K562 (cell line): Measurements from ENCODE around the gene MRPL3. TPM values are rescaled to one million over a fixed set of nuclear protein-coding genes. Genes with fewer than 3 reads are reported as not detected.

Experiments used
- BDP1 ChIP-seq: IDR thresholded peaks from 3 replicates; pipeline ENCODE4 v1.6.1; 2011; ENCODE audit not compliant: insufficient read length, insufficient read depth
- EZH2 ChIP-seq: IDR thresholded peaks from 2 replicates; pipeline ENCODE4 v1.6.1; 2012; ENCODE audit warnings: low read depth, mild to moderate bottlenecking, inconsistent platforms, low read length, borderline replicate concordance
- HDAC1 ChIP-seq, 2 experiments: fragments of 450-650 bp; IDR thresholded peaks; 2 replicates each; pipeline ENCODE4 v1.6.1; 2016 to 2017; ENCODE audit warnings: inconsistent platforms in 1 of 2, mild to moderate bottlenecking in 1 of 2, moderate library complexity in 1 of 2
- JUNB ChIP-seq: fragments of 450-650 bp; formaldehyde crosslinking; conservative IDR thresholded peaks from 2 replicates; pipeline ENCODE4 v1.4.0; 2020; ENCODE audit warnings: mild to moderate bottlenecking
- KAT7 ChIP-seq: sonication (generic); formaldehyde crosslinking; IDR thresholded peaks from 2 replicates; pipeline ENCODE4 v1.8.0; 2022; ENCODE audit warnings: missing genetic modification reagents, mild to moderate bottlenecking, borderline replicate concordance
- KDM1A ChIP-seq, 2 experiments: fragments of 450-650 bp; IDR thresholded peaks; 2 replicates each; pipeline ENCODE4 v1.6.1; 2016; ENCODE audit warnings: mild to moderate bottlenecking in 2 of 2
- MCM2 ChIP-seq: fragments of 450-650 bp; IDR thresholded peaks from 2 replicates; pipeline ENCODE4 v1.6.1; 2017; ENCODE audit warnings: low read depth, mild to moderate bottlenecking
- MED1 ChIP-seq: sonication (generic); formaldehyde crosslinking; IDR thresholded peaks from 2 replicates; pipeline ENCODE4 v1.8.1; 2023; ENCODE audit warnings: missing genetic modification reagents, borderline replicate concordance
- MXI1 ChIP-seq: IDR thresholded peaks from 2 replicates; pipeline ENCODE4 v1.6.1; 2011; ENCODE audit warnings: low read depth, mild to moderate bottlenecking, improper control_type of control experiment, low read length
- NCOA2 ChIP-seq, 2 experiments: fragments of 450-650 bp; IDR thresholded peaks; 2 replicates each; pipeline ENCODE4 v1.6.1; 2018; ENCODE audit warnings: mild to moderate bottlenecking in 2 of 2, moderate library complexity in 1 of 2; ENCODE audit not compliant: partially characterized antibody in 2 of 2
- NCOA4 ChIP-seq: fragments of 450-650 bp; IDR thresholded peaks from 2 replicates; pipeline ENCODE4 v1.6.1; 2018; ENCODE audit warnings: mild to moderate bottlenecking; ENCODE audit not compliant: partially characterized antibody
- NFRKB ChIP-seq: fragments of 450-650 bp; IDR thresholded peaks from 2 replicates; pipeline ENCODE4 v1.6.1; 2016; ENCODE audit warnings: low read depth
- PHB2 ChIP-seq: fragments of 450-650 bp; IDR thresholded peaks from 2 replicates; pipeline ENCODE4 v1.6.1; 2017; ENCODE audit warnings: low read depth
- RBM34 ChIP-seq: fragments of 200-400 bp; formaldehyde crosslinking; IDR thresholded peaks from 2 replicates; pipeline ENCODE4 v1.6.1; 2018; ENCODE audit warnings: low read length, borderline replicate concordance; ENCODE audit not compliant: insufficient read depth
- RBM39 ChIP-seq: fragments of 200-400 bp; formaldehyde crosslinking; optimal IDR thresholded peaks from 2 replicates; pipeline ENCODE3; 2018; ENCODE audit warnings: low read depth, low read length
- RFX7 ChIP-seq: fragments of 250-450 bp; sonication (Bioruptor Pico); IDR thresholded peaks from 2 replicates; pipeline ENCODE4 v1.5.1; 2021; ENCODE audit warnings: mild to moderate bottlenecking
- ZNF133 ChIP-seq: fragments of 250-450 bp; sonication (Bioruptor Pico); IDR thresholded peaks from 2 replicates; pipeline ENCODE4 v1.4.0; 2020; ENCODE audit warnings: mild to moderate bottlenecking
- ZNF277 ChIP-seq: fragments of 250-450 bp; sonication (Bioruptor Pico); IDR thresholded peaks from 2 replicates; pipeline ENCODE4 v1.8.0; 2022; ENCODE audit warnings: inconsistent platforms, mild to moderate bottlenecking, moderate library complexity, borderline replicate concordance
- ZNF75A ChIP-seq: fragments of 450-650 bp; formaldehyde crosslinking; IDR thresholded peaks from 2 replicates; pipeline ENCODE4 v1.4.0; 2020; ENCODE audit warnings: mild to moderate bottlenecking
- polyA plus RNA-seq, 8 experiments: library from polyadenylated mRNA; depleted of rRNA in 4 of 8; stranded (reverse) in 5 of 8; unstranded in 3 of 8; fragments of >200 nt; fragmentation: Nextera tagmentation in 2 of 8; fragmentation: Illumina TruSeq in 1 of 8; extraction: Ambion mirVana in 2 of 8; extraction: Trizol in 1 of 8; gene quantifications; 2 replicates each; pipeline versions ENCODE4 v1.2.1 to v1.2.3, GENCODE V29; 2011 to 2014; ENCODE audit warnings: inconsistent platforms in 1 of 8, missing spikeins in 1 of 8
- total RNA-seq, 7 experiments: library from RNA; depleted of rRNA in 6 of 7; stranded (reverse); fragments of >200 nt in 6 of 7; fragmentation: Illumina TruSeq in 2 of 7; extraction: Trizol in 2 of 7; gene quantifications; 2 replicates each; pipeline versions ENCODE4 v1.2.1 to v1.2.3, GENCODE V29; 2011 to 2021; ENCODE audit warnings: low replicate concordance in 1 of 7
- TF ChIP-seq, protein P1 (sequence below), 2 experiments: fragments of 450-650 bp; conservative IDR thresholded peaks; 2 replicates each; pipeline ENCODE4 v1.6.1; 2017; ENCODE audit warnings: mild to moderate bottlenecking in 2 of 2, moderate library complexity in 2 of 2
- TF ChIP-seq, protein P2 (sequence below): fragments of 450-650 bp; formaldehyde crosslinking; IDR thresholded peaks from 2 replicates; pipeline ENCODE4 v1.4.0; 2020; ENCODE audit warnings: mild to moderate bottlenecking
- TF ChIP-seq, protein P3 (sequence below): fragments of 450-650 bp; formaldehyde crosslinking; IDR thresholded peaks from 2 replicates; pipeline ENCODE4 v1.4.0; 2022; ENCODE audit warnings: missing genetic modification characterization
- TF ChIP-seq, protein P4 (sequence below): sonication (generic); formaldehyde crosslinking; IDR thresholded peaks from 2 replicates; pipeline ENCODE4 v1.8.0; 2022; ENCODE audit warnings: missing genetic modification reagents, mild to moderate bottlenecking, moderate library complexity, borderline replicate concordance

The MRPL3 gene
- total and polyA plus RNA-seq, 9 of the 15 experiments (the other 6 are each of a cell fraction or from before 2014, with no cell fraction given), result 81.7 to 340 (median 190) TPM

DNA sequence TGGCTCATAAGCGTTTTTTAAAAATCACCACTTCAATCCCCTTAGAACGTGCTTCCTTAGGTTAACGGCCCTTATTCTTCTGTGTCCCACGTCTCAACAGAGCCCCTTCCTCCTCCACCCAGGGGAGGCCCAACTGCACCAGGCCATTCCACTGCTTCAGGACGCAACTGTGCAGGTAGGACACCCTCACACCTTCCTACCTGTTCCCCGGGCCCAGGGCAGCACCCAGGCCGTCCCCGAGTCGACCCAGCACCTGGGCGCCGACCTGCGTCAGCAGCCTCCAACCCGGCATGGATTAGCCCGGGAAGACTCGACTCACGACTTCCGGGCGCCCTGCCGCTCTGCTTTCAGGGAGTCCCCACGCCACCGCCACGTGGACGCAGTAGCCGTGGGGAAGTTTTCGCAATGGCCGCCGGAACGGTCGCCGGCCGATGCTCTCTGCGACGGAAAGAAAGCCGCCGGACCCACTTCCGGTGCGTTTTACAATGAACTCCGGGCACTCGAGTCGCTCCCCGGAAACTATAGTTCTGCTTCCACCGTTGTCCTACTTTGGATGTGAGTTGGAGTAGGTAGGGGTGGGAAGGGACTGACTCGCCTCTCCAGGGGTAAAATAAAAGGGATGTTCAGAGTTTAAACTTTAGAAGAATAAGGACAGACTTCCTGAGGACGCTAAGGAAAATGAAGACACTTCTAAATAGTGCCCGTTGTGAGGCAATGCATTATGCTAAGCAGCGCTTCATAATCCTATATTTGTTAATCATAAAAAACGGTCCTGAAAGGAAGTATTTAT is at the start of gene MRPL3 (continued):
- TF ChIP-seq, protein P1, sequence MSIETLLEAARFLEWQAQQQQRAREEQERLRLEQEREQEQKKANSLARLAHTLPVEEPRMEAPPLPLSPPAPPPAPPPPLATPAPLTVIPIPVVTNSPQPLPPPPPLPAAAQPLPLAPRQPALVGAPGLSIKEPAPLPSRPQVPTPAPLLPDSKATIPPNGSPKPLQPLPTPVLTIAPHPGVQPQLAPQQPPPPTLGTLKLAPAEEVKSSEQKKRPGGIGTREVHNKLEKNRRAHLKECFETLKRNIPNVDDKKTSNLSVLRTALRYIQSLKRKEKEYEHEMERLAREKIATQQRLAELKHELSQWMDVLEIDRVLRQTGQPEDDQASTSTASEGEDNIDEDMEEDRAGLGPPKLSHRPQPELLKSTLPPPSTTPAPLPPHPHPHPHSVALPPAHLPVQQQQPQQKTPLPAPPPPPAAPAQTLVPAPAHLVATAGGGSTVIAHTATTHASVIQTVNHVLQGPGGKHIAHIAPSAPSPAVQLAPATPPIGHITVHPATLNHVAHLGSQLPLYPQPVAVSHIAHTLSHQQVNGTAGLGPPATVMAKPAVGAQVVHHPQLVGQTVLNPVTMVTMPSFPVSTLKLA (conservative IDR thresholded peaks at IDR 0.05), result peak; percentile 94 to 97
- TF ChIP-seq KAT7 (peak; percentile 91; the same call in 1 of the 2 replicates), RBM34 (no peak), ZNF75A (CRISPR knock-in tag) (no peak), JUNB (CRISPR knock-in tag) (no peak), KDM1A (IDR thresholded peaks at IDR 0.05) (no peak), HDAC1 (IDR thresholded peaks at IDR 0.05) (peak in 1 of 2 experiments; percentile 95; a peak in 2 of 4 replicates), ZNF277 (no peak), NCOA4 (no peak), NFRKB (peak; percentile 94), BDP1 (no peak), RFX7 (CRISPR knock-in tag) (no peak), MXI1 (peak; percentile 81), MCM2 (no peak), NCOA2 (IDR thresholded peaks at IDR 0.05; ENCODE audit: partially characterized antibody in 2 of 2) (no peak), MED1 (CRISPR knock-in tag) (no peak), EZH2 (no peak), ZNF133 (no peak), PHB2 (no peak), RBM39 (no peak)
- TF ChIP-seq, protein P2, sequence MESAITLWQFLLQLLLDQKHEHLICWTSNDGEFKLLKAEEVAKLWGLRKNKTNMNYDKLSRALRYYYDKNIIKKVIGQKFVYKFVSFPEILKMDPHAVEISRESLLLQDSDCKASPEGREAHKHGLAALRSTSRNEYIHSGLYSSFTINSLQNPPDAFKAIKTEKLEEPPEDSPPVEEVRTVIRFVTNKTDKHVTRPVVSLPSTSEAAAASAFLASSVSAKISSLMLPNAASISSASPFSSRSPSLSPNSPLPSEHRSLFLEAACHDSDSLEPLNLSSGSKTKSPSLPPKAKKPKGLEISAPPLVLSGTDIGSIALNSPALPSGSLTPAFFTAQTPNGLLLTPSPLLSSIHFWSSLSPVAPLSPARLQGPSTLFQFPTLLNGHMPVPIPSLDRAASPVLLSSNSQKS, result no peak
- TF ChIP-seq, protein P3, sequence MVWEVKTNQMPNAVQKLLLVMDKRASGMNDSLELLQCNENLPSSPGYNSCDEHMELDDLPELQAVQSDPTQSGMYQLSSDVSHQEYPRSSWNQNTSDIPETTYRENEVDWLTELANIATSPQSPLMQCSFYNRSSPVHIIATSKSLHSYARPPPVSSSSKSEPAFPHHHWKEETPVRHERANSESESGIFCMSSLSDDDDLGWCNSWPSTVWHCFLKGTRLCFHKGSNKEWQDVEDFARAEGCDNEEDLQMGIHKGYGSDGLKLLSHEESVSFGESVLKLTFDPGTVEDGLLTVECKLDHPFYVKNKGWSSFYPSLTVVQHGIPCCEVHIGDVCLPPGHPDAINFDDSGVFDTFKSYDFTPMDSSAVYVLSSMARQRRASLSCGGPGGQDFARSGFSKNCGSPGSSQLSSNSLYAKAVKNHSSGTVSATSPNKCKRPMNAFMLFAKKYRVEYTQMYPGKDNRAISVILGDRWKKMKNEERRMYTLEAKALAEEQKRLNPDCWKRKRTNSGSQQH (CRISPR knock-in tag), result no peak
- TF ChIP-seq, protein P4, sequence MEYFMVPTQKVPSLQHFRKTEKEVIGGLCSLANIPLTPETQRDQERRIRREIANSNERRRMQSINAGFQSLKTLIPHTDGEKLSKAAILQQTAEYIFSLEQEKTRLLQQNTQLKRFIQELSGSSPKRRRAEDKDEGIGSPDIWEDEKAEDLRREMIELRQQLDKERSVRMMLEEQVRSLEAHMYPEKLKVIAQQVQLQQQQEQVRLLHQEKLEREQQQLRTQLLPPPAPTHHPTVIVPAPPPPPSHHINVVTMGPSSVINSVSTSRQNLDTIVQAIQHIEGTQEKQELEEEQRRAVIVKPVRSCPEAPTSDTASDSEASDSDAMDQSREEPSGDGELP, result peak; percentile 78
